NCI-H1436 treated with DMSO at 0.1 percent for 48 hours (cell line): ENCODE data around the gene CROCC2.

Experiments used
- DNase-seq: peaks from one replicate; lab custom pipeline; 2025; lab: John Stamatoyannopoulos, UW

The CROCC2 gene

GRCh38 chr2:240905176-240905781 is 857 bp upstream of the CROCC2 start:
- peak; percentile 53 for DNase-seq

- DNase-seq: no peak
These were observed 915 bp downstream of the CROCC2 start for GRCh38 chr2:240906911-240907590.

DNA sequence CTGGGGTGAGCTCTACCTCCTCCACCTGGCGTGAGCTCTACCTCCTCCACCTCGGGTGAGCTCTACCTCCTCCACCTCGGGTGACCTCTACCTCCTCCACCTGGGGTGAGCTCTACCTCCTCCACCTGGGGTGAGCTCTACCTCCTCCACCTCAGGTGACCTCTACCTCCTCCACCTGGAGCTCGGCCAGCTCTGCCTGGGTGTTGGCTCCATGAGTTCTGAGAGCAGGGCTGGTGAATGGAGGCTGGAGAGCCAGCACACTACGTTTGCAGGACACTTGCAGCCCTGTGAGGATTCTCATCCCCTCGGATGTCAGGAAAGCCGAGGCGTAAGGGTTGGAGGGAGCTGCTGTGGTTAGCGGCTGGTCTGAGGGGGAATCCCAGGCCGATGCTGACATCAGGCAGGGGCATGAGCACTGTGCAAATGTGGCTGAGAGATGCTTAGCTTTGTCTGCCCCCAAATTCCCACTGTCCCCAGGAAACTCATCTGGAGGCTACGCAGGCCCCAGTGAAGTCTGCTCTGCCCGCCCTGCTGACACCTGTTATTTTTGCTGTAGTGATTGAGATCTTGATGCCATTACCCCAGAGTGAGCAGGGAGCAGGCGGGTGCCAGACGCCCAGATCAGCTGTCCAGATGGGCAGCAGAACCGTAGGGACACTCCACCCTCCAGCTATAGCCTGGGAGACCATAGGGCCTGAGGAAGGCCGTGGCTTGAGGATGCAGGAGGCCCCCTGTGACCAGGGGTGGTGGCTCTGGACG is 3.3 kb downstream of the CROCC2 start:
- no peak for DNase-seq

DNA sequence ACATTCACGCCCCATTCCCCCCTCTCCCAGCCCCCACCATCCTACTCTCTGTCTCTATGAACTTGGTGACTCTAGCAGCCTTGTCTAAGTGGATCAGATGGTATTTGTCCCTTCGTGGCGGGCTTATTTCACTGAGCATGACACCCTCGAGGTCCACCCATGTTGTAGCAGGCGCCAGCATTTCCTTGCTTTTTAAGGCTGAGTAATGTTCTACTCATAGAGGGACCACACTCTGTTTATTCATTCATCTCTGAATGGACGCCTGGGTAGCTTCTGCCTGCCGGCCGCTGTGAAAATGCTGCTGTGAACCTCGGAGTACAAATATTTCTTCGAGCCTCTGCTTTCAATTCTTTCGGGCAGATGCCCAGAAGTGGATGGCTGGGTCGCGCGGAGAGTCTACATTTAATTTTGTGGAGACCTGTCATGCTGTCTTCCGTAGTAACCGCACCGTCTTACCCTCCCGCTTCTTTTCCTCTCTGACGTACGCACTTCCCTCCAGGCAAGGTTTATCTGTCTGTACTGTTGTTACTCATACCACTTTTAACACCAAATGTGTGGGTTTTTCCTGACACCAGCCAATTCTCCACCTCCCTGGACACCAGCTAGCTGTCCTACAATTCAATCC is 5.6 kb downstream of the CROCC2 start:
- DNase-seq: no peak

GRCh38 chr2:240912878-240913809 is 7.0 kb downstream of the CROCC2 start:
- no peak for DNase-seq

GRCh38 chr2:240913810-240914644 is 7.9 kb downstream of the CROCC2 start:
- no peak for DNase-seq

GRCh38 chr2:240914645-240915525 is 8.7 kb downstream of the CROCC2 start:
- DNase-seq: no peak

- DNase-seq: no peak
These were observed 9.6 kb downstream of the CROCC2 start for GRCh38 chr2:240915526-240916341.

- DNase-seq: no peak
These were observed 10.5 kb downstream of the CROCC2 start for GRCh38 chr2:240916571-240917008.

DNA sequence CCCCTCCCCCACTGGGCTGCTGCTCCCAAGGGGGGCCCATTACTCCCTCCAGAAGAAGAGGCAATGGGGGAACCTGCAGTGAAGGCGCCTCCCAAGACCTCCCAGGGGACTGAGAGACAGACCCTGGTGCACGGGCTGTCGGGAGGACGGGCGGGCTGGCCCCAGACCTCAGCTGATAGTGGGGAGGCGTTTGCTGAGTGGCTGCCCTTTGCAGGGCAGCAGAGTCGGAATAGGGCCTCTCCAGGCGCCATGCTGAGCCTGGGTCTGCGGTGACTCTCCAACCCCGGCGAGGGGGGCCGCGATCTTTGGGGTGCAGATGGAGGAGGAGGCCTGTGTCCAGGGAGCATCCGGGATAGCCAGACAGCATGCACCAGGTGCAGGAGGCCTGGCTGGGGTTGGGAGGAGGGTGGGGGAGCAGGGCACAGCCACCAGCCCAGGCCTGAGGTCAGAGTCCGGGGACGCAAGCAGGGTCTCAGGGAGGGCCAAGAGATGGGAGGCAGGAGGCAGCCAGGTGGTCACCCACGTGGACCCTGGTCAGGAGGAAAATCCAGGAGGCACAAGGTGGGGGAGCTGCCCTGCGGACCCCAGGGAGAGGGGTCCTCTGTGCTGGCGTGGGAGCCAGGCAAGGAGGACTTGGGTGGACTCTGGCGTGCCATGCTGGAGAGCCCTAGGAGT is 11.0 kb downstream of the CROCC2 start:
- no peak for DNase-seq

DNA sequence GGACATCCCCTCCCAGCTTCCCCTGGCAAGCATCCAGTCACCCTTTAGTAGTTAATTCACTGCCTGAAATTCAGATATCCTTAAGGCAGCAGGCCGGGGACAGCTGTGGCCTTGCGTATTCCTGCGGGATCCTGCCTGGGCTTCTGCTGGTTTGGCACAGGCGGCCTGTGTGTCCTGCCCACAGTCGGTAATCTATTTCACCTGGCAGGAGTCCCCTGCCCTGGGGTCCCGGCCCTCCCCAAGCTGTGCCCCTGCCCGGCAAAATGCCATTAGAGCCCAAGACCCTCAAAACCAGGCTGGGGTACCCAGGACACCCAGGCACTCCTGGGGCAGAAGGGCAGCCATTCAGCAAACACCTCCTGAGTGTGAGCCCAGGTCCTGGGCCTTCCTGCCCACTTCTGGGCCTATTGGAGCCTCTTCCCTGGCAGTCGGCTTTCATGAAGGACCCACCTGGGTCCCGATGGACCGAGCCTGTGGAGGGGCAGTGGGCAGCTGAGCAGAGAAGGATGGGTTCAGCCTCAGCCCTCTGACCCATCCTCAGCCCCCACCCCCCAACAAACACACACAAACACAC is 11.6 kb downstream of the CROCC2 start:
- DNase-seq: no peak

GRCh38 chr2:240918258-240919091 is 12.3 kb downstream of the CROCC2 start:
- DNase-seq: no peak

DNA sequence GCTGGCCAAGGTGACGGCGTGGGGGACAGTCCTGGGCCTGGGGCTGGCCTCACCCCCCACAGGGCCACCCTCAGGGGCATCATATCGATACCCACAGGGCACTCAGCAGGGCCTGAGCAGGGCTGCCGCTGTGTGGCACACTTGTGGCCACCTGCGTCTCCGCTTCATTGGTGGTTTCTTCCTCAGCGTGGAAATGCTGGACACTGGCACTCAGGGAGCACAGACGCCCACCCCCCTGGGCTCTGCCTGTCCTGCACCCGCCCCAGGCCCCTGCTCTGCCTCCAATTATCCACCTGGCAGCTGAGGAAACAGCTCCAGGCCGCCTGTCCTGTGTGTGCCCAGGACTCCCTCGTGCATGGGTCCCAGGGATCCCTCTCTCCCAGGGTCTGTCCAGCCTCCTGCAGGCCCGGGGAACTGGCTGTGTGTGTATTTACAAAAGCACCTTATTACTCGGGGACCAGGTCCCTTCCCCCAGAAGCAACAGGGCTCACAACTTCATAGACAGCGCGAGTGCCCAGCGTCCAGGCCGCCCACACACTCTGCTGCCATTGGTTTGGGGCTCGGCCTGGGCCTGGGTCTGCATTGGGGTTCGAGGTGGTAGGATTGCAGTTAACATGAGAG is 13.1 kb downstream of the CROCC2 start:
- DNase-seq: no peak

DNA sequence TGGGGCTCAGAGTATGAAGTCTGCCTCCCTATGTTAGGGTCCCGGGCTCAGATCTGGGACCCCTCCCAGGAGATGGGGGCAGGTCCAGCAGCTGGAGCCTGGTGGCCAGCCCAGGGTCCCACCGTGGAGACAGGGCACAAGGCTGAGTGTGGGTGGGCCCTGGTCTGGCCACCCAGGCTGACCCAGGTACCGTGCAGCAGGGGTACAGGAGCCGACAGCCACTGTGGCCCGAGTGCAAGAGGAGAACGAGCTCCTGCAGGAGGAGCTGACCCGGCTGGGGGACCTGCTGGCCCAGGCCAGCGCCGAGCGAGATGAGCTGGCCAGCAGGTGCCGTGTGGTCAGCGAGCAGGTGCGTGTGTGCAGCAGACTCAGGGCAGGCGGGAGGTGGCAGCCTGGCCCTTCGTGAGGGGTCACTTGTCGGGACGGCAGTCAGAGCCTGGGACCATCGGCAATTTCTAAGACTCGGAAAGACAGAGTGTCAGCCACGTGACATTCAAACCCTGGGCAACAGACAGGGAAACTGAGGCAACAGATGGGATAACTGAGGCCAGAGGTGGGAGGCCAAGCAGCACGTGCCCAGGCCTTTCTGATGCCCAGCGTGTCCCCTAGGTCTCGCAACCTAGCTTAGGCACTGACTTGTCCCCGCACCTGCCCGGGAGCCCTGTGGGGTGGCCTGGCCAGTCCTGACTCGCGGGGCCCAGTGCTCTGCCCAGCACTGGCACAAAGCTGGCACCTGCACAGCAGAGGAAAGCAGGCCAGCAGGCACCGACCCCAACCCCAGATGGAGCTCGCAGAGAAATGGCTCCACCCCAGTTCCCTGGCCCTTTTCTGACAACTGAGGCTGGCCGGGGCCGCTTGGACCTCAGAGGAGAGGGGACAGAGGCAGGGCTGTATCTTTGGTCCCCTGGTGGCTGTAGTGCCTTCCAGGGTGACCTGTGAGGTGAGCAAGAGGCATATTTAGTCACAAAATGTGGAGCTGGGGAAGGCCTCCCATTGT is 13.9 kb downstream of the CROCC2 start:
- no peak for DNase-seq

DNA sequence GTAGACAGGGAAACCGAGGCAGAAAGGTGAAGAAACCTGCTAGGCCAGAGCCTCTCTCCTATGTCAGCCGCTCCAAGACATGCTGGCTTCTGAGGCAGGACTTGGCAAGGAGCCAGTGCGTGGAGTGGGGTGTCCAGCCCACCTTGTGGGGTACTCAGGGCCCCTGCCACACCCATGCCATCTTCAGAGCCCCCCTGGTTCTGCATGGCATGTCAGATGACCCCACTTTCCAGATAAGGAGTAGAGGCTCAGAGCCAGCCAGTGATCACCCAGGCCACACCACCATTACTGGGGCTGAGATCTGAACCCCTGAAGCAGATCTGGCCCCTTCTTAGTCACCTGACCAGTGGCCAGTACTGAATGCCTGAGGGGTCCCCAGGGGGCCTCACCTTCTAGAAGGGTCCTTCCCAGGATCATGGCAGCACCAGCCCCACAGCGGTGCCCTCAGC is 14.7 kb downstream of the CROCC2 start:
- DNase-seq: no peak
